ENCODE results near the gene ABCE1.

ABCE1 gene

GRCh38 chr4:145097331-145097820 lies 735 bp upstream of the ABCE1 start:
- Histone ChIP-seq H3K79me2 (ENCODE audit: low read length) (peaks cover 99% of the 10 kb centered on the region), H4K20me1 (ENCODE audit: insufficient read depth, low read length) (peaks cover 33% of the 10 kb centered on the region), H3K36me3 (replicated peaks; ENCODE audit: low read depth, low read length) (peaks cover 54% of the 10 kb centered on the region), H3K27ac (ENCODE audit: low read length) (peak overlapping the region; percentile 80), H2AFZ (ENCODE audit: low read depth, low read length) (peak overlapping the region; percentile 87), H3K9me3 (ENCODE audit: insufficient read depth, low read length) (peaks cover 12% of the 10 kb centered on the region; the same call in 1 of the 2 replicates), H3K27me3 (ENCODE audit: low read depth, low read length) (no peaks in the 10 kb centered on the region), H3K9ac (ENCODE audit: low read length) (peak overlapping the region; percentile 90), H3K4me1 (ENCODE audit: low read length) (peaks cover 38% of the 10 kb centered on the region), H3K4me2 (ENCODE audit: low read length) (peak overlapping the region; percentile 81), H3K4me3 (ENCODE audit: low read length) (peak overlapping the region; percentile 84)
- TF ChIP-seq EZH2phosphoT487 (IDR thresholded peaks at IDR 0.05; ENCODE audit: low read depth), result no peak
- TF ChIP-seq, protein P1, sequence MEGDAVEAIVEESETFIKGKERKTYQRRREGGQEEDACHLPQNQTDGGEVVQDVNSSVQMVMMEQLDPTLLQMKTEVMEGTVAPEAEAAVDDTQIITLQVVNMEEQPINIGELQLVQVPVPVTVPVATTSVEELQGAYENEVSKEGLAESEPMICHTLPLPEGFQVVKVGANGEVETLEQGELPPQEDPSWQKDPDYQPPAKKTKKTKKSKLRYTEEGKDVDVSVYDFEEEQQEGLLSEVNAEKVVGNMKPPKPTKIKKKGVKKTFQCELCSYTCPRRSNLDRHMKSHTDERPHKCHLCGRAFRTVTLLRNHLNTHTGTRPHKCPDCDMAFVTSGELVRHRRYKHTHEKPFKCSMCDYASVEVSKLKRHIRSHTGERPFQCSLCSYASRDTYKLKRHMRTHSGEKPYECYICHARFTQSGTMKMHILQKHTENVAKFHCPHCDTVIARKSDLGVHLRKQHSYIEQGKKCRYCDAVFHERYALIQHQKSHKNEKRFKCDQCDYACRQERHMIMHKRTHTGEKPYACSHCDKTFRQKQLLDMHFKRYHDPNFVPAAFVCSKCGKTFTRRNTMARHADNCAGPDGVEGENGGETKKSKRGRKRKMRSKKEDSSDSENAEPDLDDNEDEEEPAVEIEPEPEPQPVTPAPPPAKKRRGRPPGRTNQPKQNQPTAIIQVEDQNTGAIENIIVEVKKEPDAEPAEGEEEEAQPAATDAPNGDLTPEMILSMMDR (IDR thresholded peaks at IDR 0.05; ENCODE audit: low read depth, low read length), result no peak

DNA sequence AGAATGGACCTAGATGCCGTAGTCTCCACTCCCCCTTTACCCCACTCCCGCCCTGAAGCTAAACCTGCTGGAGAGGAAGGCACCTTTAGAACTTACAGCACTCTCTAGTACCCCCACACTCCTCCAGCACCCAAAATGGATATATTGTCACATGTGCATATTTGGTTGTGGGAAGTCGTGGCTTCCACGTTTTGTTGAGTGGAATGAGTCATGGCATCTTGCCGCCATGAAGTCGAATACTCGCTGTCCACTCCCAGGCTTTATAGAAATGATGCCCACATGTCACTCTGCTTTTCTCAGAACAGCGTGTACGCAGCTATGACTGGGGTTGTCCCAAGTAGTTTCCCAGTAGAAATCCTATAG lies 545 bp downstream of the ABCE1 start:
- Histone ChIP-seq H3K9me3 (ENCODE audit: insufficient read depth, low read length) (peaks cover 8% of the 10 kb centered on the region; the same call in 1 of the 2 replicates), H3K9ac (ENCODE audit: low read length) (peak overlapping the region; percentile 90), H3K4me3 (ENCODE audit: low read length) (peak overlapping the region; percentile 84), H2AFZ (ENCODE audit: low read depth, low read length) (peak overlapping the region; percentile 72; the same call in 1 of the 2 replicates), H3K27ac (ENCODE audit: low read length) (peak overlapping the region; percentile 80), H3K4me2 (ENCODE audit: low read length) (peak overlapping the region; percentile 88), H3K4me1 (ENCODE audit: low read length) (peaks cover 51% of the 10 kb centered on the region), H3K79me2 (ENCODE audit: low read length) (peaks cover 99% of the 10 kb centered on the region), H3K27me3 (ENCODE audit: low read depth, low read length) (no peaks in the 10 kb centered on the region), H4K20me1 (ENCODE audit: insufficient read depth, low read length) (peaks cover 44% of the 10 kb centered on the region), H3K36me3 (replicated peaks; ENCODE audit: low read depth, low read length) (peaks cover 44% of the 10 kb centered on the region)
- TF ChIP-seq EZH2phosphoT487 (IDR thresholded peaks at IDR 0.05; ENCODE audit: low read depth), result no peak
- TF ChIP-seq, protein P1 (IDR thresholded peaks at IDR 0.05; ENCODE audit: low read depth, low read length), result no peak

DNA sequence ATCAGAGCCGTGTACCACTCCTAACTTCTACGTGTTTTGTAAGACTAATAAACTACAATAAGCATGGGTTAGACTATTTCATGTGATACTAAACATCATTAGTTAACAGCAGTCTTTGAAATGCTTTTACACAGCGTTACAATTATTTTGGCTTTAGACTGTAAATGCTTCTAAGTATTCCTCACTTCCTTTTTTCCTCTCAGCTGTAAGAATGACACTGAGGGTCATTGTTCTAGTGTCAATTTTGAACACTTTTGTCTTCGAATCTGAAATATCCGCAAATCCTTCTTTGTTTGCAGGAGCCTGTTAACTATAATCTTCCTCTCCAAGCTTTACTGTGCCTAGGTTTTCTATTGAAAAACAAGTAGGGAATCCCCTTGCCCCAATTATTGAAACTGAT lies 1.5 kb downstream of the ABCE1 start:
- no peaks in the 10 kb centered on the region for H3K27me3 ChIP-seq (ENCODE audit: low read depth, low read length)
- H3K4me2 ChIP-seq (ENCODE audit: low read length), result peak overlapping the region; percentile 88
- peak overlapping the region; percentile 84 for H3K4me3 ChIP-seq (ENCODE audit: low read length)
- peaks cover 38% of the 10 kb centered on the region for H3K36me3 ChIP-seq (replicated peaks; ENCODE audit: low read depth, low read length)
- peak overlapping the region; percentile 90 for H3K9ac ChIP-seq (ENCODE audit: low read length)
- peaks cover 53% of the 10 kb centered on the region for H3K4me1 ChIP-seq (ENCODE audit: low read length)
- H3K27ac ChIP-seq (ENCODE audit: low read length), result peak overlapping the region; percentile 80
- H4K20me1 ChIP-seq (ENCODE audit: insufficient read depth, low read length), result peaks cover 50% of the 10 kb centered on the region
- no peak for TF ChIP-seq EZH2phosphoT487 (IDR thresholded peaks at IDR 0.05; ENCODE audit: low read depth)
- TF ChIP-seq, protein P1 (IDR thresholded peaks at IDR 0.05; ENCODE audit: low read depth, low read length), result no peak
- H3K9me3 ChIP-seq (ENCODE audit: insufficient read depth, low read length), result no peaks in the 10 kb centered on the region
- peaks cover 99% of the 10 kb centered on the region for H3K79me2 ChIP-seq (ENCODE audit: low read length)
- H2AFZ ChIP-seq (ENCODE audit: low read depth, low read length), result no peak overlapping the region

GRCh38 chr4:145101091-145101490 lies 3.0 kb downstream of the ABCE1 start:
- Histone ChIP-seq H3K79me2 (ENCODE audit: low read length) (peaks cover 99% of the 10 kb centered on the region), H3K4me3 (ENCODE audit: low read length) (no peak overlapping the region), H4K20me1 (ENCODE audit: insufficient read depth, low read length) (peaks cover 50% of the 10 kb centered on the region), H3K4me1 (ENCODE audit: low read length) (peaks cover 51% of the 10 kb centered on the region), H2AFZ (ENCODE audit: low read depth, low read length) (no peak overlapping the region), H3K27me3 (ENCODE audit: low read depth, low read length) (no peaks in the 10 kb centered on the region), H3K9me3 (ENCODE audit: insufficient read depth, low read length) (no peaks in the 10 kb centered on the region), H3K36me3 (replicated peaks; ENCODE audit: low read depth, low read length) (peaks cover 39% of the 10 kb centered on the region), H3K27ac (ENCODE audit: low read length) (no peak overlapping the region), H3K9ac (ENCODE audit: low read length) (no peak overlapping the region), H3K4me2 (ENCODE audit: low read length) (peak overlapping the region; percentile 42; the same call in 1 of the 2 replicates)
- TF ChIP-seq, protein P1 (IDR thresholded peaks at IDR 0.05; ENCODE audit: low read depth, low read length), result no peak
- no peak for TF ChIP-seq EZH2phosphoT487 (IDR thresholded peaks at IDR 0.05; ENCODE audit: low read depth)
